Right lobe of liver (tissue), 6 donors: ENCODE results near the gene TIMM22. TPM values are rescaled to one million over a fixed set of nuclear protein-coding genes. Genes with fewer than 3 reads are reported as not detected.
A peak's percentile ranks its signal among the peaks of the same experiment; 100 is the strongest.

Source experiments
- ATAC-seq, 4 donors: fragments of 200-7000 bp; cut with Tn5 transposase; one replicate each; pipeline ENCODE4 v1.9.1; 2020; ENCODE audit warnings: mild to moderate bottlenecking in 4 of 4, moderate library complexity in 4 of 4
- DNase-seq, 3 donors: peaks; one replicate each; pipeline ENCODE4 v3.0.0-alpha.2; 2020
- H3K27ac ChIP-seq, 3 donors: fragments of 200-600 bp; one replicate each; pipeline ENCODE4 v1.8.0; 2022
- H3K27me3 ChIP-seq, 2 donors: fragments of 200-600 bp; one replicate each; pipeline ENCODE4 v1.8.0; 2022
- H3K36me3 ChIP-seq, 4 donors: fragments of 200-600 bp; sonication (generic) in 1 of 4; one replicate each; pipeline versions ENCODE4 v1.5.1 to v1.8.0; 2017 to 2022; ENCODE audit warnings: control low read depth in 1 of 4
- H3K4me1 ChIP-seq, 4 donors: fragments of 200-600 bp; sonication (generic) in 1 of 4; one replicate each; pipeline versions ENCODE4 v1.5.1 to v1.8.0; 2017 to 2022; ENCODE audit warnings: control low read depth in 1 of 4
- H3K4me3 ChIP-seq, 3 donors: fragments of 200-600 bp; one replicate each; pipeline ENCODE4 v1.8.0; 2022
- H3K9me3 ChIP-seq, 4 donors: fragments of 200-600 bp; sonication (generic) in 1 of 4; one replicate each; pipeline versions ENCODE4 v1.5.1 to v1.8.0; 2017 to 2022; ENCODE audit warnings: control low read depth in 1 of 4
- CTCF ChIP-seq, 4 donors: fragments of 200-600 bp in 3 of 4; fragments of 450-650 bp in 1 of 4; IDR thresholded peaks; one replicate each; pipeline versions ENCODE4 v1.5.1 to v1.8.0; 2016 to 2022; ENCODE audit warnings: antibody characterized with exemption in 4 of 4, mild to moderate bottlenecking in 2 of 4
- POLR2A ChIP-seq: fragments of 450-650 bp; IDR thresholded peaks from one replicate; pipeline ENCODE4 v1.6.1; 2017; ENCODE audit warnings: antibody characterized with exemption, mild to moderate bottlenecking
- WGBS: methylation state at CpG from one replicate; pipeline ENCODE4 v1.1.6; 2018; ENCODE audit warnings: low coverage, low lambda C conversion rate; ENCODE audit not compliant: insufficient coverage; ENCODE audit errors: missing lambda C conversion rate; 5-methylcytosine and 5-hydroxymethylcytosine counted together
- intact Hi-C, 2 donors: fragments of 100-400 bp; cut with DNase I; formaldehyde crosslinking; loops; one replicate each; pipeline versions ENCODE4 v1.11.2 to v1.14.1; 2022
- total RNA-seq, 6 experiments: library from RNA; depleted of rRNA in 2 of 6; stranded (reverse); fragments of >200 nt in 2 of 6; fragmentation: NEBNext Ultra II Directional in 3 of 6; extraction: Animal tissue kit (Norgen Biotek cat#: 25700) in 3 of 6; gene quantifications; one replicate each; pipeline versions ENCODE4 v1.1.0 to v1.2.4, GENCODE V29; 2016 to 2023
- donor health status: DM: no; HTN: yes; CAD: no.
- donor health status: DM: no; HTN: no; CAD: no.
- donor health status: DM: no; HTN: no; CAD: no.
- donor health status: DM: no; HTN: yes; CAD: no.
- donor health status: DM: no; HTN: yes; CAD: no.

TIMM22 gene
- total RNA-seq, 6 experiments from 2014 or later: 3.9 to 6.5 (median 4.1) TPM

GRCh38 chr17:953767-954166 is 43.2 kb upstream of the TIMM22 start:
- no peaks in the 10 kb centered on the region for H3K9me3 ChIP-seq
- no peaks in the 10 kb centered on the region for H3K4me1 ChIP-seq
- no peaks in the 10 kb centered on the region for H3K36me3 ChIP-seq
- no peak overlapping the region for H3K4me3 ChIP-seq
- no peak for TF ChIP-seq POLR2A
- no peak for TF ChIP-seq CTCF (IDR thresholded peaks at IDR 0.05)
- 100% methylated on average over 1 of the region's 16 CpGs for WGBS
- intact Hi-C loops: no loop called here
- H3K27me3 ChIP-seq: no peaks in the 10 kb centered on the region
- H3K27ac ChIP-seq: no peak overlapping the region
- ATAC-seq: no peak
- peak in 1 of 3 donors; percentile 2 for DNase-seq

GRCh38 chr17:954431-955164 is 42.3 kb upstream of the TIMM22 start:
- H3K4me3 ChIP-seq: no peak overlapping the region
- ATAC-seq (peak in 1 of 4 donors; percentile 35), DNase-seq (peak in 1 of 3 donors; percentile 17)
- intact Hi-C loops: no loop called here
- 33% methylated on average over 17 of the region's 23 CpGs for WGBS
- H3K27ac ChIP-seq: no peak overlapping the region
- H3K36me3 ChIP-seq: no peaks in the 10 kb centered on the region
- H3K9me3 ChIP-seq: no peaks in the 10 kb centered on the region
- H3K27me3 ChIP-seq: no peaks in the 10 kb centered on the region
- TF ChIP-seq POLR2A (no peak), CTCF (IDR thresholded peaks at IDR 0.05) (no peak)
- no peaks in the 10 kb centered on the region for H3K4me1 ChIP-seq

GRCh38 chr17:956905-957304 is 40.0 kb upstream of the TIMM22 start:
- WGBS: 46% methylated on average over 4 of the region's 8 CpGs
- ATAC-seq: no peak
- TF ChIP-seq POLR2A (no peak), CTCF (IDR thresholded peaks at IDR 0.05) (no peak)
- H3K27me3 ChIP-seq: no peaks in the 10 kb centered on the region
- intact Hi-C loops: no loop called here
- H3K9me3 ChIP-seq: no peaks in the 10 kb centered on the region
- no peaks in the 10 kb centered on the region for H3K36me3 ChIP-seq
- DNase-seq: peak in 1 of 3 donors; percentile 2
- no peak overlapping the region for H3K27ac ChIP-seq
- no peaks in the 10 kb centered on the region for H3K4me1 ChIP-seq
- H3K4me3 ChIP-seq: no peak overlapping the region

- 85% methylated on average over 20 of the region's 20 CpGs for WGBS
- peak in 1 of 3 donors; percentile 2 for DNase-seq
- Histone ChIP-seq H3K4me3 (no peak overlapping the region), H3K27ac (no peak overlapping the region), H3K36me3 (no peaks in the 10 kb centered on the region), H3K9me3 (no peaks in the 10 kb centered on the region), H3K4me1 (no peaks in the 10 kb centered on the region), H3K27me3 (no peaks in the 10 kb centered on the region)
- no peak for ATAC-seq
- no peak for TF ChIP-seq POLR2A
- no peak for TF ChIP-seq CTCF (IDR thresholded peaks at IDR 0.05)
- intact Hi-C loops: no loop called here
These were observed 39.0 kb upstream of the TIMM22 start for GRCh38 chr17:957856-958421.
